ENCODE measurements around the gene DLEC1.

DNA sequence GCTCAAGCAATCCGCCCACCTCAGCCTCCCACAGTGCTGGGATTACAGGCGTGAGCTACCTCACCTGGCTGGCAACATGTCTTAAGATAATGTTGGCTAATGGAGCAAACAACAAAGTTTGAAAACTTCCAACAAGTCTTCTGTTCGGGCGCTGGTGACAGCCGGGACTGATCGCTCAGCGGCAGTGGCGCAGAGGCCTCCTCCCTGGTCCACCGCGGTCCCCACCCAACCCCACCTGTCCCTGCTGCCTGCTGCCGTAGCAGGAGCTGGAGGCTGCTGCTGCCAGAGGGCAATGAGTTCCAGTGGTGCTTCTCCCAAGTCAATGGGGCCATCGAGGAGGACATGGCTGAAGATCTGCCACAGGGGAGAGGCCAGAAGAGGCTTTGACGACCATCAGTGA lies 12.1 kb downstream of the DLEC1 start:
- TF ChIP-seq, protein P1, sequence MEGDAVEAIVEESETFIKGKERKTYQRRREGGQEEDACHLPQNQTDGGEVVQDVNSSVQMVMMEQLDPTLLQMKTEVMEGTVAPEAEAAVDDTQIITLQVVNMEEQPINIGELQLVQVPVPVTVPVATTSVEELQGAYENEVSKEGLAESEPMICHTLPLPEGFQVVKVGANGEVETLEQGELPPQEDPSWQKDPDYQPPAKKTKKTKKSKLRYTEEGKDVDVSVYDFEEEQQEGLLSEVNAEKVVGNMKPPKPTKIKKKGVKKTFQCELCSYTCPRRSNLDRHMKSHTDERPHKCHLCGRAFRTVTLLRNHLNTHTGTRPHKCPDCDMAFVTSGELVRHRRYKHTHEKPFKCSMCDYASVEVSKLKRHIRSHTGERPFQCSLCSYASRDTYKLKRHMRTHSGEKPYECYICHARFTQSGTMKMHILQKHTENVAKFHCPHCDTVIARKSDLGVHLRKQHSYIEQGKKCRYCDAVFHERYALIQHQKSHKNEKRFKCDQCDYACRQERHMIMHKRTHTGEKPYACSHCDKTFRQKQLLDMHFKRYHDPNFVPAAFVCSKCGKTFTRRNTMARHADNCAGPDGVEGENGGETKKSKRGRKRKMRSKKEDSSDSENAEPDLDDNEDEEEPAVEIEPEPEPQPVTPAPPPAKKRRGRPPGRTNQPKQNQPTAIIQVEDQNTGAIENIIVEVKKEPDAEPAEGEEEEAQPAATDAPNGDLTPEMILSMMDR (IDR thresholded peaks at IDR 0.05) = no peak
- no peak for TF ChIP-seq POLR2AphosphoS5 (IDR thresholded peaks at IDR 0.05; ENCODE audit: low read depth, low read length)
